ENCODE results near the gene SGPP1. TPM values are rescaled to one million over a fixed set of nuclear protein-coding genes. Genes with fewer than 3 reads are reported as not detected.

SGPP1 gene
- polyA plus RNA-seq, 3 donors: 3.3 to 13.3 (median 7.6) TPM

GRCh38 chr14:63671987-63672386 is 55.9 kb downstream of the SGPP1 start:
- H3K9me3 ChIP-seq (replicated peaks in 1 of 2; ENCODE audit: control insufficient read depth in 1 of 2, insufficient read depth in 1 of 2, low read length in 2 of 2): no peaks in the 10 kb centered on the region
- Mint-ChIP-seq H3K36me3 (peaks cover 0 to 3% of the 10 kb centered on the region in 2 donors), H3K9me3 (peaks cover 0 to 1% (median 0%) of the 10 kb centered on the region in 7 donors), H3K27me3 (ENCODE audit: low read depth in 3 of 3) (peaks cover 0 to 3% (median 1%) of the 10 kb centered on the region in 3 donors), H3K4me3 (no peak overlapping the region), H3K4me1 (no peaks in the 10 kb centered on the region), H3K27ac (no peak overlapping the region)
- no peak overlapping the region for H3K9ac ChIP-seq (ENCODE audit: insufficient read depth, low read length, poor library complexity, severe bottlenecking)
- no peaks in the 10 kb centered on the region for H3K4me1 ChIP-seq (ENCODE audit: control insufficient read depth in 1 of 2, insufficient read depth in 2 of 2, low read length in 2 of 2)
- no peak overlapping the region for H2AFZ ChIP-seq (ENCODE audit: insufficient read depth, low read depth, low read length, poor library complexity, severe bottlenecking)
- no peaks in the 10 kb centered on the region for H3K27me3 ChIP-seq (ENCODE audit: control insufficient read depth in 2 of 2, insufficient read depth in 2 of 2, low read length in 2 of 2)
- DNase-seq: no peak
- H3K27ac ChIP-seq (ENCODE audit: low read depth in 1 of 2, low read length in 2 of 2): no peak overlapping the region
- TF ChIP-seq, protein P1, sequence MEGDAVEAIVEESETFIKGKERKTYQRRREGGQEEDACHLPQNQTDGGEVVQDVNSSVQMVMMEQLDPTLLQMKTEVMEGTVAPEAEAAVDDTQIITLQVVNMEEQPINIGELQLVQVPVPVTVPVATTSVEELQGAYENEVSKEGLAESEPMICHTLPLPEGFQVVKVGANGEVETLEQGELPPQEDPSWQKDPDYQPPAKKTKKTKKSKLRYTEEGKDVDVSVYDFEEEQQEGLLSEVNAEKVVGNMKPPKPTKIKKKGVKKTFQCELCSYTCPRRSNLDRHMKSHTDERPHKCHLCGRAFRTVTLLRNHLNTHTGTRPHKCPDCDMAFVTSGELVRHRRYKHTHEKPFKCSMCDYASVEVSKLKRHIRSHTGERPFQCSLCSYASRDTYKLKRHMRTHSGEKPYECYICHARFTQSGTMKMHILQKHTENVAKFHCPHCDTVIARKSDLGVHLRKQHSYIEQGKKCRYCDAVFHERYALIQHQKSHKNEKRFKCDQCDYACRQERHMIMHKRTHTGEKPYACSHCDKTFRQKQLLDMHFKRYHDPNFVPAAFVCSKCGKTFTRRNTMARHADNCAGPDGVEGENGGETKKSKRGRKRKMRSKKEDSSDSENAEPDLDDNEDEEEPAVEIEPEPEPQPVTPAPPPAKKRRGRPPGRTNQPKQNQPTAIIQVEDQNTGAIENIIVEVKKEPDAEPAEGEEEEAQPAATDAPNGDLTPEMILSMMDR (IDR thresholded peaks at IDR 0.05): no peak
- H3K36me3 ChIP-seq (replicated peaks in 1 of 2; ENCODE audit: control insufficient read depth in 1 of 2, insufficient read depth in 2 of 2, low read length in 2 of 2): no peaks in the 10 kb centered on the region
- H3K79me2 ChIP-seq (ENCODE audit: insufficient read depth, low read length): no peaks in the 10 kb centered on the region
- intact Hi-C loops (cut with micrococcal nuclease): no loop called here
- WGBS (ENCODE audit: insufficient coverage): 82% methylated on average over 3 of the region's 3 CpGs
- no peak overlapping the region for H3K4me3 ChIP-seq (replicated peaks in 1 of 3; ENCODE audit: low read depth in 2 of 3, low read length in 3 of 3)
- no peak overlapping the region for H3K4me2 ChIP-seq (replicated peaks; ENCODE audit: extremely low read depth, low read length, poor library complexity, severe bottlenecking)
- no peaks in the 10 kb centered on the region for H4K20me1 ChIP-seq (ENCODE audit: insufficient read depth, low read length)

DNA sequence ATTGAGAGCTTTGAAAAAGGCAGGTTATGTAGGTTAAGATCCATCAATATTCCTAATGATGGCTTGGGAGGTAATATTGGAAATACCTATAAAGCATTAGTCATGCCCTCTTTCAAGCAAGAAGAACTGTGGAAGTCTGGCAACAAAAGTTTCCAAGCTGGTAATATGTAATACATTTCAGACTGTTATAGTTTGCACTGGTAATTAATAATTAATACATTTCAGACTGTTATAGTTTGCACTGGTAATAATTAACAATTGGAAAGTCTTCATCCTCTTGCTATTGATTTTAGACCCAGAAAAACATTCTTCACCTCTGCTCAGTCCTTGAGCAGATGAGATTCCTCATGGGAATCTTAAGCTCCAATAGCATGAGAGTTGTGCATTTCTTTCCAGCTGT is 57.2 kb downstream of the SGPP1 start:
- no peak overlapping the region for H3K9ac ChIP-seq (ENCODE audit: insufficient read depth, low read length, poor library complexity, severe bottlenecking)
- no peaks in the 10 kb centered on the region for H3K36me3 ChIP-seq (replicated peaks in 1 of 2; ENCODE audit: control insufficient read depth in 1 of 2, insufficient read depth in 2 of 2, low read length in 2 of 2)
- H3K4me2 ChIP-seq (replicated peaks; ENCODE audit: extremely low read depth, low read length, poor library complexity, severe bottlenecking): no peak overlapping the region
- TF ChIP-seq, protein P1 (IDR thresholded peaks at IDR 0.05): no peak
- no peak overlapping the region for H3K27ac Mint-ChIP-seq
- no peaks in the 10 kb centered on the region for H3K79me2 ChIP-seq (ENCODE audit: insufficient read depth, low read length)
- H3K27ac ChIP-seq (ENCODE audit: low read depth in 1 of 2, low read length in 2 of 2): no peak overlapping the region
- no peaks in the 10 kb centered on the region for H3K27me3 ChIP-seq (ENCODE audit: control insufficient read depth in 2 of 2, insufficient read depth in 2 of 2, low read length in 2 of 2)
- no peaks in the 10 kb centered on the region for H3K4me1 Mint-ChIP-seq
- no peak overlapping the region for H2AFZ ChIP-seq (ENCODE audit: insufficient read depth, low read depth, low read length, poor library complexity, severe bottlenecking)
- H3K4me1 ChIP-seq (ENCODE audit: control insufficient read depth in 1 of 2, insufficient read depth in 2 of 2, low read length in 2 of 2): no peaks in the 10 kb centered on the region
- intact Hi-C loops (cut with micrococcal nuclease): no loop called here
- H3K4me3 ChIP-seq (replicated peaks in 1 of 3; ENCODE audit: low read depth in 2 of 3, low read length in 3 of 3): no peak overlapping the region
- no peaks in the 10 kb centered on the region for H3K36me3 Mint-ChIP-seq
- no peaks in the 10 kb centered on the region for H3K9me3 ChIP-seq (replicated peaks in 1 of 2; ENCODE audit: control insufficient read depth in 1 of 2, insufficient read depth in 1 of 2, low read length in 2 of 2)
- peaks cover 0 to 1% (median 0%) of the 10 kb centered on the region in 7 donors for H3K9me3 Mint-ChIP-seq
- no peak overlapping the region for H3K4me3 Mint-ChIP-seq
- no peak for DNase-seq
- no peaks in the 10 kb centered on the region for H4K20me1 ChIP-seq (ENCODE audit: insufficient read depth, low read length)
- H3K27me3 Mint-ChIP-seq (ENCODE audit: low read depth in 3 of 3): peaks cover 0 to 4% (median 3%) of the 10 kb centered on the region in 3 donors

All from CD14-positive monocyte (primary cell).